Fibroblast of lung (primary cell): ENCODE measurements around the gene NTS. TPM values are rescaled to one million over a fixed set of nuclear protein-coding genes. Genes with fewer than 3 reads are reported as not detected.

ENCODE experiments used
- DNase-seq, 2 donors: peaks; one replicate each; pipeline versions ENCODE4 v3.0.0 to v3.0.0-alpha.2; 2010; ENCODE audit warnings: low read depth in 2 of 2
- H2AFZ ChIP-seq: 2 replicates; pipeline ENCODE4 v1.5.1; 2012; ENCODE audit warnings: low read length, control low read depth, inconsistent platforms
- H3K27ac ChIP-seq: 2 replicates; pipeline ENCODE4 v1.5.1; 2011; ENCODE audit warnings: low read length, control low read depth; ENCODE audit not compliant: insufficient read depth
- H3K27me3 ChIP-seq: 2 replicates; pipeline ENCODE4 v1.5.1; 2011; ENCODE audit warnings: mild to moderate bottlenecking, low read length; ENCODE audit not compliant: control insufficient read depth, insufficient read depth
- H3K36me3 ChIP-seq: 2 replicates; pipeline ENCODE4 v1.5.1; 2011; ENCODE audit warnings: low read length; ENCODE audit not compliant: control insufficient read depth, insufficient read depth
- H3K4me1 ChIP-seq: 2 replicates; pipeline ENCODE4 v1.5.1; 2011; ENCODE audit warnings: low read length; ENCODE audit not compliant: control insufficient read depth, insufficient read depth; ENCODE audit errors: extremely low read depth
- H3K4me2 ChIP-seq: 2 replicates; pipeline ENCODE4 v1.5.1; 2011; ENCODE audit warnings: low read length, control low read depth; ENCODE audit not compliant: insufficient read depth; ENCODE audit errors: extremely low read depth
- H3K4me3 ChIP-seq, 4 experiments: fragments of 200-600 bp in 1 of 4; sonication (generic) in 1 of 4; replicated peaks in 1 of 4; 2 replicates each; pipeline ENCODE4 v1.5.1; 2011 to 2016; ENCODE audit warnings: low read length in 4 of 4, low read depth in 3 of 4, mild to moderate bottlenecking in 3 of 4, control low read depth in 2 of 4, inconsistent platforms in 1 of 4, mixed read lengths in 1 of 4; ENCODE audit not compliant: insufficient read depth in 1 of 4; ENCODE audit errors: control extremely low read depth in 1 of 4
- H3K79me2 ChIP-seq: 2 replicates; pipeline ENCODE4 v1.5.1; 2012; ENCODE audit warnings: mild to moderate bottlenecking, low read length, inconsistent platforms; ENCODE audit not compliant: control insufficient read depth, insufficient read depth
- H3K9ac ChIP-seq: 2 replicates; pipeline ENCODE4 v1.5.1; 2011; ENCODE audit warnings: mild to moderate bottlenecking, low read length, control low read depth; ENCODE audit not compliant: insufficient read depth
- H3K9me3 ChIP-seq: 2 replicates; pipeline ENCODE4 v1.5.1; 2012; ENCODE audit warnings: low read depth, low read length; ENCODE audit not compliant: control insufficient read depth, insufficient read depth
- H4K20me1 ChIP-seq: 2 replicates; pipeline ENCODE4 v1.5.1; 2011; ENCODE audit warnings: low read length; ENCODE audit not compliant: control insufficient read depth, insufficient read depth; ENCODE audit errors: extremely low read depth
- EZH2 ChIP-seq: IDR thresholded peaks from 2 replicates; pipeline ENCODE4 v1.5.1; 2012; ENCODE audit warnings: low read length, control low read depth, mild to moderate bottlenecking; ENCODE audit errors: missing control alignments
- polyA plus RNA-seq, 2 donors: library from polyadenylated mRNA; depleted of rRNA in 1 of 2; stranded (reverse) in 1 of 2; unstranded in 1 of 2; fragments of >200 nt; gene quantifications; 2 replicates each; pipeline ENCODE4 v1.2.1, GENCODE V29; 2011 to 2012; ENCODE audit warnings: missing spikeins in 1 of 2
- total RNA-seq: library from RNA; depleted of rRNA; stranded (reverse); fragments of >200 nt; gene quantifications from 2 replicates; pipeline ENCODE4 v1.2.1, GENCODE V29; 2014
- TF ChIP-seq, protein P1 (sequence below), 2 donors: IDR thresholded peaks in 1 of 2; conservative IDR thresholded peaks in 1 of 2; 1 replicate in 1 of 2; 2 replicates in 1 of 2; pipeline ENCODE4 v1.5.1; 2011 to 2012; ENCODE audit warnings: low read length in 2 of 2, control low read depth in 1 of 2, inconsistent platforms in 1 of 2, low read depth in 1 of 2, mild to moderate bottlenecking in 1 of 2

The NTS gene
- total and polyA plus RNA-seq, 2 donors (not counting 1 experiment from before 2014, with no cell fraction given): not detected

- H4K20me1 ChIP-seq: no peaks in the 10 kb centered on the region
- no peak overlapping the region for H3K27ac ChIP-seq
- no peak overlapping the region for H3K4me3 ChIP-seq
- H3K9ac ChIP-seq: no peak overlapping the region
- H3K79me2 ChIP-seq: no peaks in the 10 kb centered on the region
- TF ChIP-seq EZH2: no peak
- TF ChIP-seq, protein P1, sequence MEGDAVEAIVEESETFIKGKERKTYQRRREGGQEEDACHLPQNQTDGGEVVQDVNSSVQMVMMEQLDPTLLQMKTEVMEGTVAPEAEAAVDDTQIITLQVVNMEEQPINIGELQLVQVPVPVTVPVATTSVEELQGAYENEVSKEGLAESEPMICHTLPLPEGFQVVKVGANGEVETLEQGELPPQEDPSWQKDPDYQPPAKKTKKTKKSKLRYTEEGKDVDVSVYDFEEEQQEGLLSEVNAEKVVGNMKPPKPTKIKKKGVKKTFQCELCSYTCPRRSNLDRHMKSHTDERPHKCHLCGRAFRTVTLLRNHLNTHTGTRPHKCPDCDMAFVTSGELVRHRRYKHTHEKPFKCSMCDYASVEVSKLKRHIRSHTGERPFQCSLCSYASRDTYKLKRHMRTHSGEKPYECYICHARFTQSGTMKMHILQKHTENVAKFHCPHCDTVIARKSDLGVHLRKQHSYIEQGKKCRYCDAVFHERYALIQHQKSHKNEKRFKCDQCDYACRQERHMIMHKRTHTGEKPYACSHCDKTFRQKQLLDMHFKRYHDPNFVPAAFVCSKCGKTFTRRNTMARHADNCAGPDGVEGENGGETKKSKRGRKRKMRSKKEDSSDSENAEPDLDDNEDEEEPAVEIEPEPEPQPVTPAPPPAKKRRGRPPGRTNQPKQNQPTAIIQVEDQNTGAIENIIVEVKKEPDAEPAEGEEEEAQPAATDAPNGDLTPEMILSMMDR (conservative IDR thresholded peaks at IDR 0.05 in 1 of 2, IDR thresholded peaks at IDR 0.05 in 1 of 2; ENCODE audit: low read depth in 1 of 2, low read length in 2 of 2): no peak
- no peaks in the 10 kb centered on the region for H3K9me3 ChIP-seq
- no peaks in the 10 kb centered on the region for H3K27me3 ChIP-seq
- no peaks in the 10 kb centered on the region for H3K36me3 ChIP-seq
- DNase-seq: no peak
- H2AFZ ChIP-seq: no peak overlapping the region
- H3K4me1 ChIP-seq: no peaks in the 10 kb centered on the region
- no peak overlapping the region for H3K4me2 ChIP-seq
Observed at GRCh38 chr12:85894653-85895052, 20.6 kb downstream of the NTS start.

GRCh38 chr12:85920324-85920947 lies 46.3 kb downstream of the NTS start:
- no peak overlapping the region for H3K4me2 ChIP-seq

GRCh38 chr12:85923767-85924331 lies 49.8 kb downstream of the NTS start:
- no peaks in the 10 kb centered on the region for H4K20me1 ChIP-seq
- H3K27me3 ChIP-seq: no peaks in the 10 kb centered on the region
- H3K4me3 ChIP-seq: no peak overlapping the region
- no peak overlapping the region for H3K4me2 ChIP-seq
- H2AFZ ChIP-seq: no peak overlapping the region
- H3K9me3 ChIP-seq: no peaks in the 10 kb centered on the region
- H3K27ac ChIP-seq: no peak overlapping the region
- H3K9ac ChIP-seq: no peak overlapping the region
- H3K79me2 ChIP-seq: no peaks in the 10 kb centered on the region
- no peaks in the 10 kb centered on the region for H3K4me1 ChIP-seq
- no peaks in the 10 kb centered on the region for H3K36me3 ChIP-seq
- peak; percentile 59 to 68 for DNase-seq
- TF ChIP-seq, protein P1 (conservative IDR thresholded peaks at IDR 0.05 in 1 of 2, IDR thresholded peaks at IDR 0.05 in 1 of 2; ENCODE audit: low read depth in 1 of 2, low read length in 2 of 2): peak; percentile 16 to 61
- TF ChIP-seq EZH2: no peak

More at GRCh38 chr12:85920324-85920947, 46.3 kb downstream of the NTS start:
- Histone ChIP-seq H3K9me3 (no peaks in the 10 kb centered on the region), H2AFZ (no peak overlapping the region), H3K9ac (no peak overlapping the region), H4K20me1 (no peaks in the 10 kb centered on the region), H3K36me3 (no peaks in the 10 kb centered on the region), H3K27ac (no peak overlapping the region), H3K27me3 (no peaks in the 10 kb centered on the region), H3K79me2 (no peaks in the 10 kb centered on the region), H3K4me1 (no peaks in the 10 kb centered on the region), H3K4me3 (no peak overlapping the region)
- peak; percentile 2 to 45 for DNase-seq
- TF ChIP-seq, protein P1 (conservative IDR thresholded peaks at IDR 0.05 in 1 of 2, IDR thresholded peaks at IDR 0.05 in 1 of 2; ENCODE audit: low read depth in 1 of 2, low read length in 2 of 2): peak in 1 of 2 donors; percentile 46
- no peak for TF ChIP-seq EZH2
